T-cell (primary cell): ENCODE results near the gene CD68. TPM values are rescaled to one million over a fixed set of nuclear protein-coding genes. Genes with fewer than 3 reads are reported as not detected.

Experiments used
- ATAC-seq, 4 experiments: fragments of 200-7000 bp in 3 of 4; fragments of 150-1000 bp in 1 of 4; cut with Tn5 transposase; replicated peaks in 1 of 4; 1 replicate in 3 of 4; 2 replicates in 1 of 4; pipeline ENCODE4 v1.10.0; 2021; ENCODE audit warnings: moderate library complexity in 3 of 4, mild to moderate bottlenecking in 2 of 4, moderate number of reproducible peaks in 1 of 4
- CTCF ChIA-PET, 2 donors: fragments of 300-600 bp; sonication (Branson Sonifier 250); formaldehyde crosslinking; loops; one replicate each; lab custom pipeline; 2022; ENCODE audit warnings: antibody characterized with exemption in 2 of 2; lab: Charles Lee
- POLR2A ChIA-PET, 2 donors: fragments of 300-600 bp; sonication (Branson Sonifier 250); formaldehyde crosslinking; loops; one replicate each; lab custom pipeline; 2022; ENCODE audit warnings: antibody characterized with exemption in 2 of 2; lab: Charles Lee
- DNase-seq, 35 experiments: peaks; one replicate each; pipeline versions ENCODE4 v3.0.0 to v3.0.0-alpha.2; 2013 to 2023
- H3K27ac ChIP-seq: one replicate; pipeline ENCODE4 v1.5.1; 2013; ENCODE audit warnings: low read length
- H3K27me3 ChIP-seq, 2 experiments: replicated peaks in 1 of 2; 1 replicate in 1 of 2; 2 replicates in 1 of 2; pipeline versions ENCODE4 v1.6.1 to v1.7.0; 2013; ENCODE audit warnings: low read length in 1 of 2, mixed read lengths in 1 of 2; ENCODE audit not compliant: control insufficient read depth in 2 of 2, insufficient read depth in 2 of 2; ENCODE audit errors: extremely low read depth in 1 of 2
- H3K36me3 ChIP-seq, 2 donors: 1 replicate in 1 of 2; 2 replicates in 1 of 2; pipeline versions ENCODE4 v1.6.1 to v1.7.0; 2013; ENCODE audit warnings: low read length in 1 of 2; ENCODE audit not compliant: control insufficient read depth in 2 of 2, insufficient read depth in 1 of 2; ENCODE audit errors: extremely low read depth in 1 of 2
- H3K4me1 ChIP-seq, 2 experiments: 1 replicate in 1 of 2; 2 replicates in 1 of 2; pipeline versions ENCODE4 v1.6.1 to v1.7.0; 2013; ENCODE audit warnings: low read length in 2 of 2, mixed read lengths in 1 of 2; ENCODE audit not compliant: insufficient read depth in 2 of 2, control insufficient read depth in 1 of 2; ENCODE audit errors: extremely low read depth in 1 of 2
- H3K4me3 ChIP-seq, 2 donors: 1 replicate in 1 of 2; 2 replicates in 1 of 2; pipeline versions ENCODE4 v1.5.1 to v1.7.0; 2013; ENCODE audit warnings: mild to moderate bottlenecking in 2 of 2, low read length in 1 of 2, moderate library complexity in 1 of 2; ENCODE audit not compliant: control insufficient read depth in 1 of 2; ENCODE audit errors: extremely low read depth in 1 of 2
- H3K9me3 ChIP-seq: 2 replicates; pipeline ENCODE4 v1.7.0; 2013
- H3K27ac Mint-ChIP-seq, 2 donors: one replicate each; pipeline ENCODE4 v1.8.0; 2020 to 2021; ENCODE audit warnings: mild to moderate bottlenecking in 2 of 2, mixed read lengths in 2 of 2
- H3K27me3 Mint-ChIP-seq, 2 donors: one replicate each; pipeline ENCODE4 v1.8.0; 2021 to 2022; ENCODE audit warnings: mixed read lengths in 2 of 2
- H3K36me3 Mint-ChIP-seq: one replicate; pipeline ENCODE4 v1.8.0; 2021; ENCODE audit warnings: mixed read lengths
- H3K4me1 Mint-ChIP-seq, 3 donors: one replicate each; pipeline ENCODE4 v1.8.0; 2020 to 2022; ENCODE audit warnings: mixed read lengths in 3 of 3, mild to moderate bottlenecking in 1 of 3
- H3K4me3 Mint-ChIP-seq, 3 donors: one replicate each; pipeline ENCODE4 v1.8.0; 2020 to 2022; ENCODE audit warnings: mild to moderate bottlenecking in 3 of 3, mixed read lengths in 3 of 3, moderate library complexity in 3 of 3
- H3K9me3 Mint-ChIP-seq, 3 donors: one replicate each; pipeline ENCODE4 v1.8.0; 2020 to 2022; ENCODE audit warnings: mixed read lengths in 3 of 3
- WGBS: methylation state at CpG from one replicate; pipeline ENCODE4 v1.1.5; 2013; ENCODE audit warnings: missing lambda C conversion rate; ENCODE audit not compliant: insufficient coverage; 5-methylcytosine and 5-hydroxymethylcytosine counted together
- total RNA-seq, 35 experiments: library from RNA in 6 of 35; stranded (reverse) in 6 of 35; fragments of 120-200 nt in 1 of 35; gene quantifications; one replicate each; pipeline versions ENCODE4 v1.2.1 to v1.2.4 and lab custom pipeline; 2013 to 2026

The CD68 gene
- total RNA-seq, 5 donors from 2014 or later (not counting 1 experiment from before 2014, with no cell fraction given), result 4.4 to 7.0 (median 5.5) TPM; not detected in 2

DNA sequence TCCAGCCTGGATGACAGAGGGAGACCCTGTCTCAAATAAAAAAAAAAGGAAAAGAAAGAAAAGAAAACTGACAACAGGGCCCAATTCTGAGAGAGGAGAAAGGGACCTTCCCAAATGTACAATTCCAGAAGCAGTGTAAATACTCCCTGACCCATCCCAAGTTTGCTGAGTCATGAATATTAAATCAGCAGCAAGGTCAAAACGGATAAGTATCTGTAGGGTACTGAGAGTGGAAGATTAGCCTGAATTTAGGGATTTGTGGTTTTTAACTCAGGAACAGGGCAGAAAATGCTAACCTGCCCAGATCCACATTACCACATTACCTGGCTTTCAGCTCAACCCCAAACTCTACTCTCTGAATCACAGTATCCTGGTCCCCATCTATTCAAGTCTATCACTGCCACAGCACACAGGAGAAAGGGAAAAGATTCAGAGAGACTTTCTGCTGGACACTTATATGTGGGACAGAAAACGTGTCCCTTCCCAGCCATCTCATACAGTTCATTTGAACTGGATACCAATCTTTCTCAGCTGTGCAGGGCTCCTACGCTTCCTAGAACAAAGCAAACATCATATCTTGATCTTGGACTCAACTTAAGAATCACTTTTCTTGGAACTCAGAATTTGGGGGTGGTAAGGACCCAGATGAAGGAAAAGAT lies 32.3 kb downstream of the CD68 start:
- POLR2A ChIA-PET, result interaction anchor here in 1 of 2 donors (0.6 kb wide), 2 partner anchors 74 to 797 kb away, joined by 3 to 4 read pairs; no protein-coding TSS in a partner anchor
- H3K4me1 Mint-ChIP-seq, result peaks cover 42 to 47% (median 46%) of the 10 kb centered on the region in 3 donors
- H3K27ac ChIP-seq, result no peak overlapping the region

DNA sequence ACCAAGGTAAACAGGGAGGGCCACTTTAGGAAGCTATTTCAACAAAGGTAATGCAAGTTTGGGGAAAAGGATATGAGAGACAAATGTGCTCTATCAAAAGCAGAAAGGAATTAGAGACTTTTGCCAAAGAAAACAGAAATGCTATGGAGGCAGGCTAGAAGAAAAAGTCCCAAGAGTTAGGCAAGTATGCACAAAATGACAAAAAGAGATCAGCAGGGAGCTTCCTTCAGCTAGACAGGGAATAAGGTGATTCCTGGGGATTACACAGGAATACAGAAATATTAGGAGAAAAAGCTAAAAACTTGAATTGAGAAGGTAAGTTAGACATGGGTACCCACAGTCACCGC lies 32.8 kb downstream of the CD68 start:
- H3K9me3 ChIP-seq, result no peaks in the 10 kb centered on the region
- no peaks in the 10 kb centered on the region for H3K27me3 Mint-ChIP-seq
- ChIA-PET POLR2A (interaction anchor here in 1 of 2 donors (0.6 kb wide), 3 partner anchors 11 to 796 kb away, joined by 3 to 5 read pairs (median 4); no protein-coding TSS in a partner anchor), CTCF (interaction anchor here in 1 of 2 donors (0.6 to 0.7 kb wide), 3 partner anchors 75 to 307 kb away, joined by 3 to 6 read pairs (median 3); partner anchors contain the start of gene TP53)
- 93% methylated on average over 1 of the region's 1 CpG for WGBS
- H3K27ac Mint-ChIP-seq, result no peak overlapping the region
- peaks cover 12 to 33% of the 10 kb centered on the region in 2 experiments for H3K4me1 ChIP-seq
- peak overlapping the region; percentile 82 to 91 (median 85) for H3K4me3 Mint-ChIP-seq
- peaks cover 42 to 47% (median 46%) of the 10 kb centered on the region in 3 donors for H3K4me1 Mint-ChIP-seq
- ATAC-seq, result no peak
- H3K9me3 Mint-ChIP-seq, result no peaks in the 10 kb centered on the region
- H3K4me3 ChIP-seq, result no peak overlapping the region
- H3K27me3 ChIP-seq, result no peaks in the 10 kb centered on the region
- DNase-seq, result no peak
- H3K36me3 Mint-ChIP-seq, result no peaks in the 10 kb centered on the region
- no peak overlapping the region for H3K27ac ChIP-seq
- peaks cover 0 to 10% of the 10 kb centered on the region in 2 donors for H3K36me3 ChIP-seq

More for the DNA sequence above, 32.3 kb downstream of the CD68 start:
- ATAC-seq, result no peak
- Histone ChIP-seq H3K4me1 (peaks cover 12 to 33% of the 10 kb centered on the region in 2 experiments), H3K9me3 (no peaks in the 10 kb centered on the region), H3K36me3 (peaks cover 0 to 10% of the 10 kb centered on the region in 2 donors), H3K27me3 (no peaks in the 10 kb centered on the region), H3K4me3 (no peak overlapping the region)
- DNase-seq, result no peak
- H3K27ac Mint-ChIP-seq, result no peak overlapping the region
- CTCF ChIA-PET, result interaction anchor here in 1 of 2 donors (0.6 to 0.7 kb wide), 2 partner anchors 75 to 306 kb away, joined by 3 read pairs; partner anchors contain the start of gene TP53
- H3K36me3 Mint-ChIP-seq, result no peaks in the 10 kb centered on the region
- H3K9me3 Mint-ChIP-seq, result no peaks in the 10 kb centered on the region
- WGBS, result no CpG with 5 or more reads among the region's 3 CpGs
- peak overlapping the region in 2 of 3 donors; percentile 82 to 91 for H3K4me3 Mint-ChIP-seq
- H3K27me3 Mint-ChIP-seq, result no peaks in the 10 kb centered on the region

DNA sequence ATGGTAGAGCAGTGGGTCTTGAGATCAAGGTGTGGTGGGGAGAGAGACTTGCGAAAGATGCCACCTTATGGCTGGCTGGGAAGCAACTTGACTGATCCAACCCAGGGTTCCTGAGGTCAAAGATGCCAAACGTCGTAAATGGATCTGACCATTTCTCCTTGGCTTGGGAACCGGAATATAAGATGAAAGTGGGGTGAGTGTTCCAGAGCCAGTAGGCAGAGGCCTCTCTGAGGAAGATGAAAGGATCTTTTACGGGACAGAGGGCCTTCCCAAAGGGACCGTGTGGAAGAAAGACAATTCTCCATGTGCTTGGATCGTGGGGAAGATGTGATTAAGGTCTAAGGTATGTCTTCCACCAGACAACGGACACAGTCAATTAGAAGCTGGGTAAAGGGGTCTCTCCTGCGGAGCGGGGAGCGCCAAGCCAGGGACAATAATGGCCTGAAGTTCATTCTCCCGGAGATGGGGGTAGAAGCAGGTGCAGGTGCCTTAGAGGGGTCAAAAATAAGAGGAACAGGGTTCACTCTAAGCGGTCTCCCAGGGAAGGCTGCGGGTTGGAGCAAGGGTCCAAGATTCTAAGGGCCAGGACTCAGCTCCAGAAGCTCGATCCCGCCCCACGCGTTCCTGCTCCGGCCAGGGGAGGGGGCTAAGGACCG lies 34.5 kb downstream of the CD68 start:
- ChIA-PET POLR2A (interaction anchor here in 1 of 2 donors (1.0 kb wide), 1 partner anchor 29 kb away, joined by 3 read pairs; no protein-coding TSS in a partner anchor), CTCF (interaction anchor here in 1 of 2 donors (1.2 to 2.8 kb wide), 4 partner anchors 14 to 74 kb away, joined by 3 to 36 read pairs (median 16); partner anchors contain the start of genes MPDU1, SAT2, TP53 and WRAP53)
- 5% methylated on average over 17 of the region's 20 CpGs for WGBS
- Mint-ChIP-seq H3K4me3 (peak overlapping the region; percentile 82 to 91 (median 85)), H3K9me3 (no peaks in the 10 kb centered on the region), H3K27ac (peak overlapping the region; percentile 69 to 71), H3K27me3 (no peaks in the 10 kb centered on the region), H3K4me1 (peaks cover 41 to 45% (median 42%) of the 10 kb centered on the region in 3 donors), H3K36me3 (no peaks in the 10 kb centered on the region)
- peak overlapping the region; percentile 58 for H3K27ac ChIP-seq
- peak overlapping the region; percentile 77 to 78 for H3K4me3 ChIP-seq
- H3K27me3 ChIP-seq, result no peaks in the 10 kb centered on the region
- no peak for ATAC-seq
- peaks cover 12 to 31% of the 10 kb centered on the region in 2 experiments for H3K4me1 ChIP-seq
- H3K9me3 ChIP-seq, result no peaks in the 10 kb centered on the region
- DNase-seq, result peak in 1 of 35 experiments; percentile 24
- peaks cover 0 to 10% of the 10 kb centered on the region in 2 donors for H3K36me3 ChIP-seq

DNA sequence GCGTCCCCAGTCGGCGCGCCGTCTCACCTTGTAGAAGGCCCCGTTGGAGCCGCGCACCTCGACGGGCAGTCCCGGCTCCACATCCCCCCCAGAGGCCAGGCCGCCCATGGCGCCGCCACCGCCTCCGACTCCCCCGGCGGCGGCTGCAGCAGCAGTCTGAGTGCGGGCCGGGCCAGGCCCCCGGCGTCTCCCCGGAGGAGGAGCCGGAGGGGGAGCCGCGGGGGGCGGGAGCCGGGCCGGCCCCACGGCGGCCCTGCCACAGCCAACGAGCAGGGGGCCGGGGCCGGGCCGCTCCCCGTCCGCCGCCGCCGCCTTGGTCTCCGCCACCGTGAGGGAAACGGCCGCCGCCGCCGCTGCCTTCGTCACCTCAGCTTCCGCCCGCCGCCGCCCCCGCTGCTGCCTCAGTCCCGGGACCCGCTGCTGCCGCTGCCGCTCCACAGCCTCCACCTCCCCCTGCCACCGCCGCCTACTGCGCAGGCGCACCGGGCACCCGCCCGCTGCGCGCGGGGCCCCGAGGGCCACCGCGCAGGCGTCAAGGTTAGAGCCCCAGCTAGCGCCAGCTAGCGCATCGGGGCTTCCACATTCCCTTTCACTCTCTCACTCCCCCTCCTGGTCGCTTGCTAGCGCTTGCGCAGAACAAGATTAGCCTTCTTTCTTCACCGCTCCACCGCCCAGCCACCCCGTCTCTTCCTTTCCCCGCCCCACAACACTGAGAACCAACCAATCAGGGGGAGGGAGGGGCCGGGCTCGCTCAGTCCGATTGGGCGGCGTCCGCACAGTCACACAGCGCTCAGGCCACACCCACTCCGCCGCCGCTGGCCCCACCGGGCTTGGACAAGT lies 35.2 kb downstream of the CD68 start, which contains the start of gene FXR2:
Gene FXR2, minus strand, starts transcription at position 473 of the 840 bp plus-strand sequence. Its CDS starts 365 bp downstream, at position 108.
- POLR2A ChIA-PET, result interaction anchor here (0.5 to 1.0 kb wide), 5 partner anchors 24 to 211 kb away, joined by 3 to 6 read pairs (median 3); partner anchors contain the start of genes ATP1B2 (in 1 of the 2) and TMEM256 (in 1 of the 2)
- Histone ChIP-seq H3K4me1 (peaks cover 12 to 31% of the 10 kb centered on the region in 2 experiments), H3K9me3 (no peaks in the 10 kb centered on the region), H3K36me3 (peaks cover 0 to 10% of the 10 kb centered on the region in 2 donors), H3K27me3 (no peaks in the 10 kb centered on the region), H3K27ac (peak within 1 kb of the TSS; percentile 65), H3K4me3 (peak within 1 kb of the TSS; percentile 77 to 78)
- Mint-ChIP-seq H3K4me3 (peak within 1 kb of the TSS; percentile 87 to 91 (median 89)), H3K4me1 (peaks cover 37 to 41% (median 39%) of the 10 kb centered on the region in 3 donors), H3K27me3 (no peaks in the 10 kb centered on the region), H3K9me3 (no peaks in the 10 kb centered on the region), H3K27ac (peak within 1 kb of the TSS; percentile 93 to 97), H3K36me3 (no peaks in the 10 kb centered on the region)
- ATAC-seq (peak; percentile 88 to 89 (median 88)), DNase-seq (peak; percentile 93 to 100 (median 99))
- CTCF ChIA-PET, result interaction anchor here (0.6 to 2.8 kb wide), 13 partner anchors 13 to 259 kb away, joined by 3 to 36 read pairs (median 3); partner anchors contain the start of genes TP53 (in 2 of the 2), KDM6B (in 1 of the 2), MPDU1 (in 1 of the 2) and SAT2 (in 1 of the 2)
- under 1% methylated on average over 87 of the region's 93 CpGs for WGBS

DNA sequence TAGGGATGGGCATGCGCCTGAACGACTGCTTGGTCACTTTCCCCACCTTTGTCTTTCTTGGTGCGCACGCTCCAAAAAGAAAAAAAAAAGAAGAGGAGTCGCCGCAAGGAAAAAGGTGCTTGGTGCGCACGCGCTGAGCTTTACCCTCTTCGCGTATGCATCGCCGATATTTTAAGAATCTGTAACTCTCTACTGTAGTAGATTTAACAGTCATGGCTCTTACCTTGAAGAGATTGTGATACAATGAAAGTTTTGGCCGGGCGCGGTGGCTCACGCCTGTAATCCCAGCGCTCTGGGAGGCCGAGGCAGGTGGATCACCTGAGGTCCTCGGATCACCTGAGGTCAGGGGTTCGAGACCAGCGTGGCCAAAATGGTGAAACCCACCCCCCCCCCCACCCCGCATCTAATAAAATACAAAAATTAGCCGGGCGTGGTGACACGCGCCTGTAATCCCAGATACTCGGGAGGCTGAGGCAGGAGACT lies 35.9 kb downstream of the CD68 start:
- ATAC-seq, result peak; percentile 3 to 34 (median 12)
- Histone ChIP-seq H3K27me3 (no peaks in the 10 kb centered on the region), H3K27ac (peak overlapping the region; percentile 65), H3K36me3 (peaks cover 0 to 7% of the 10 kb centered on the region in 2 donors), H3K4me1 (peaks cover 12 to 31% of the 10 kb centered on the region in 2 experiments), H3K9me3 (no peaks in the 10 kb centered on the region), H3K4me3 (peak overlapping the region; percentile 69 to 70)
- H3K4me3 Mint-ChIP-seq, result peak overlapping the region; percentile 87 to 91 (median 89)
- no peaks in the 10 kb centered on the region for H3K36me3 Mint-ChIP-seq
- DNase-seq, result no peak
- peak overlapping the region; percentile 93 to 97 for H3K27ac Mint-ChIP-seq
- ChIA-PET POLR2A (interaction anchor here in 1 of 2 donors (0.8 kb wide), 1 partner anchor 35 kb away, joined by 3 read pairs; the partner anchor contains the start of gene ATP1B2), CTCF (interaction anchor here (0.5 to 2.8 kb wide), 13 partner anchors 12 to 260 kb away, joined by 3 to 36 read pairs (median 3); partner anchors contain the start of genes TP53 (in 2 of the 2), KDM6B (in 1 of the 2), MPDU1 (in 1 of the 2) and SAT2 (in 1 of the 2))
- no peaks in the 10 kb centered on the region for H3K27me3 Mint-ChIP-seq
- no peaks in the 10 kb centered on the region for H3K9me3 Mint-ChIP-seq
- 7% methylated on average over 10 of the region's 28 CpGs for WGBS
- peaks cover 34 to 37% (median 35%) of the 10 kb centered on the region in 3 donors for H3K4me1 Mint-ChIP-seq
